Measurements from ENCODE around the gene FBN3.

Gene FBN3

GRCh38 chr19:8116437-8117293 is 32.7 kb downstream of the FBN3 start:
- no peak for DNase-seq (ENCODE audit: low read depth, low spot score)
- no peak for TF ChIP-seq YY1 (IDR thresholded peaks at IDR 0.05; ENCODE audit: insufficient read depth, insufficient read length)
- no peak for TF ChIP-seq SUZ12 (IDR thresholded peaks at IDR 0.05; ENCODE audit: extremely low read depth, insufficient read depth, insufficient read length)
- TF ChIP-seq ZNF274 (IDR thresholded peaks at IDR 0.05; ENCODE audit: low read depth, low read length) = no peak
- H3K27me3 ChIP-seq (ENCODE audit: insufficient read depth, insufficient read length) = no peaks in the 10 kb centered on the region
- peaks cover 7% of the 10 kb centered on the region for H3K4me1 ChIP-seq (ENCODE audit: insufficient read depth, insufficient read length)
- no peak overlapping the region for H3K4me3 ChIP-seq (ENCODE audit: insufficient read length, low read depth)
- H3K9me3 ChIP-seq (ENCODE audit: insufficient read depth, low read length) = no peaks in the 10 kb centered on the region
- H3K9ac ChIP-seq (ENCODE audit: insufficient read length, low read depth) = no peak overlapping the region
- H3K36me3 ChIP-seq (ENCODE audit: insufficient read depth, insufficient read length, low read length) = peaks cover 34% of the 10 kb centered on the region

GRCh38 chr19:8115805-8116396 is 33.5 kb downstream of the FBN3 start:
- H3K27me3 ChIP-seq (ENCODE audit: insufficient read depth, insufficient read length) = no peaks in the 10 kb centered on the region

DNA sequence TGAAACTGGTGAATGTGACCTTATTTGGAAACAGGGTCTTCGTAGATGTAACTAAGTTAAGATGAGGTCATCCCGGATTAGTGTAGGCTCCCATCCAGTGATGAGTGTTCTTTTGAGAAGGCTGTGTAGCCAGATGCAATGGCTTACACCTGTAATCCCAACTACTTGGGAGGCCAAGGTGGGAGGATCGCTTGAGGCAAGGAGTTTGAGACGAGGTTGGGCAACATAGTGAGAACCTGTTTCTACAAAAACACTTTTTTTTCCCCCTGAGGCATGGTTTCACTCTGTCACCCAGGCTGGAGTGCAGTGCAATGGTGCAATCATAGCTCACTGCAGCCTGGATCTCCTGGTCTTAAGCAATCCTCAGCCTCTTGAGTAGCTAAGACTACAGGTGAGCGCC is 36.4 kb downstream of the FBN3 start:
- H3K27me3 ChIP-seq (ENCODE audit: insufficient read depth, insufficient read length) = no peaks in the 10 kb centered on the region

More at GRCh38 chr19:8115805-8116396, 33.5 kb downstream of the FBN3 start:
- Histone ChIP-seq H3K4me3 (ENCODE audit: insufficient read length, low read depth) (no peak overlapping the region), H3K36me3 (ENCODE audit: insufficient read depth, insufficient read length, low read length) (peaks cover 39% of the 10 kb centered on the region), H3K4me1 (ENCODE audit: insufficient read depth, insufficient read length) (peaks cover 5% of the 10 kb centered on the region), H3K9ac (ENCODE audit: insufficient read length, low read depth) (no peak overlapping the region), H3K9me3 (ENCODE audit: insufficient read depth, low read length) (no peaks in the 10 kb centered on the region)
- TF ChIP-seq ZNF274 (IDR thresholded peaks at IDR 0.05; ENCODE audit: low read depth, low read length) = no peak
- TF ChIP-seq SUZ12 (IDR thresholded peaks at IDR 0.05; ENCODE audit: extremely low read depth, insufficient read depth, insufficient read length) = no peak
- TF ChIP-seq YY1 (IDR thresholded peaks at IDR 0.05; ENCODE audit: insufficient read depth, insufficient read length) = no peak
- DNase-seq (ENCODE audit: low read depth, low spot score) = no peak

DNA sequence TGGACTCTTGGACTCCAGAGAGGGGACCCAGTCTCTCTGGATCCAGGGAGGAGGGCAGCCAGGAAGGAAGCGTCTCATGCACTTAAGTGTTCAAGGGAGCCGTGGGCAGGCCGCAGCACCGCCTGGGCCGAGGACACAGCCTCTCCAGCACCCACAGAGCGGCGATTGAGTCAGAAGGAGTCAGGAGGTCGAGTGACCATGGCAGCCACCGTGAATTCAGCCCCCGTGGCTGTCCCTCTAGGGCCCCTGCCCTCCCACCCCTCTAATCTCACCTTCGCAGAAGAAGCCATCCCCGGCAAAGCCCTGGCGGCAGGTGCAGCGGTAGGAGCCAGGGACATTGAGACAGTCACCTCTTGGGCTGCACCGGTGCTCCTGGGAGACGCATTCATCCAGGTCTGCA is 38.0 kb downstream of the FBN3 start:
- TF ChIP-seq YY1 (IDR thresholded peaks at IDR 0.05; ENCODE audit: insufficient read depth, insufficient read length) (no peak), SUZ12 (IDR thresholded peaks at IDR 0.05; ENCODE audit: extremely low read depth, insufficient read depth, insufficient read length) (no peak), ZNF274 (IDR thresholded peaks at IDR 0.05; ENCODE audit: low read depth, low read length) (no peak)
- H3K4me1 ChIP-seq (ENCODE audit: insufficient read depth, insufficient read length) = no peaks in the 10 kb centered on the region
- peaks cover 52% of the 10 kb centered on the region for H3K36me3 ChIP-seq (ENCODE audit: insufficient read depth, insufficient read length, low read length)
- H3K27me3 ChIP-seq (ENCODE audit: insufficient read depth, insufficient read length) = no peaks in the 10 kb centered on the region
- no peaks in the 10 kb centered on the region; the same call in 1 of the 2 replicates for H3K9me3 ChIP-seq (ENCODE audit: insufficient read depth, low read length)
- H3K4me3 ChIP-seq (ENCODE audit: insufficient read length, low read depth) = no peak overlapping the region
- DNase-seq (ENCODE audit: low read depth, low spot score) = no peak
- H3K9ac ChIP-seq (ENCODE audit: insufficient read length, low read depth) = no peak overlapping the region

More for the DNA sequence above, 36.4 kb downstream of the FBN3 start:
- no peaks in the 10 kb centered on the region; the same call in 1 of the 2 replicates for H3K9me3 ChIP-seq (ENCODE audit: insufficient read depth, low read length)
- peak; percentile 16 for DNase-seq (ENCODE audit: low read depth, low spot score)
- H3K36me3 ChIP-seq (ENCODE audit: insufficient read depth, insufficient read length, low read length) = peaks cover 51% of the 10 kb centered on the region
- H3K4me1 ChIP-seq (ENCODE audit: insufficient read depth, insufficient read length) = peaks cover 3% of the 10 kb centered on the region
- H3K9ac ChIP-seq (ENCODE audit: insufficient read length, low read depth) = no peak overlapping the region
- H3K4me3 ChIP-seq (ENCODE audit: insufficient read length, low read depth) = no peak overlapping the region
- TF ChIP-seq ZNF274 (IDR thresholded peaks at IDR 0.05; ENCODE audit: low read depth, low read length) (no peak), SUZ12 (IDR thresholded peaks at IDR 0.05; ENCODE audit: extremely low read depth, insufficient read depth, insufficient read length) (no peak)

- TF ChIP-seq SUZ12 (IDR thresholded peaks at IDR 0.05; ENCODE audit: extremely low read depth, insufficient read depth, insufficient read length) = no peak
- no peak for TF ChIP-seq YY1 (IDR thresholded peaks at IDR 0.05; ENCODE audit: insufficient read depth, insufficient read length)
- no peak for TF ChIP-seq ZNF274 (IDR thresholded peaks at IDR 0.05; ENCODE audit: low read depth, low read length)
Observed at GRCh38 chr19:8110931-8111330, 38.5 kb downstream of the FBN3 start.

GRCh38 chr19:8109890-8110662 is 39.3 kb downstream of the FBN3 start:
- no peak for DNase-seq (ENCODE audit: low read depth, low spot score)
- peaks cover 60% of the 10 kb centered on the region for H3K36me3 ChIP-seq (ENCODE audit: insufficient read depth, insufficient read length, low read length)
- no peak overlapping the region for H3K9ac ChIP-seq (ENCODE audit: insufficient read length, low read depth)
- TF ChIP-seq YY1 (IDR thresholded peaks at IDR 0.05; ENCODE audit: insufficient read depth, insufficient read length) (no peak), ZNF274 (IDR thresholded peaks at IDR 0.05; ENCODE audit: low read depth, low read length) (no peak), SUZ12 (IDR thresholded peaks at IDR 0.05; ENCODE audit: extremely low read depth, insufficient read depth, insufficient read length) (no peak)
- no peaks in the 10 kb centered on the region; the same call in 1 of the 2 replicates for H3K9me3 ChIP-seq (ENCODE audit: insufficient read depth, low read length)
- H3K4me3 ChIP-seq (ENCODE audit: insufficient read length, low read depth) = no peak overlapping the region
- H3K27me3 ChIP-seq (ENCODE audit: insufficient read depth, insufficient read length) = no peaks in the 10 kb centered on the region
- H3K4me1 ChIP-seq (ENCODE audit: insufficient read depth, insufficient read length) = no peaks in the 10 kb centered on the region

More at GRCh38 chr19:8110931-8111330, 38.5 kb downstream of the FBN3 start:
- Histone ChIP-seq H3K4me3 (ENCODE audit: insufficient read length, low read depth) (no peak overlapping the region), H3K9ac (ENCODE audit: insufficient read length, low read depth) (no peak overlapping the region), H3K9me3 (ENCODE audit: insufficient read depth, low read length) (no peaks in the 10 kb centered on the region; the same call in 1 of the 2 replicates), H3K36me3 (ENCODE audit: insufficient read depth, insufficient read length, low read length) (peaks cover 57% of the 10 kb centered on the region), H3K4me1 (ENCODE audit: insufficient read depth, insufficient read length) (no peaks in the 10 kb centered on the region), H3K27me3 (ENCODE audit: insufficient read depth, insufficient read length) (no peaks in the 10 kb centered on the region)
- no peak for DNase-seq (ENCODE audit: low read depth, low spot score)

All from NT2/D1 (cell line).